GM20000 (cell line): ENCODE results near the gene PYGO2.
"Not testable (repeated sequence)": the region's sequence is repeated elsewhere in the genome, so short reads cannot be mapped to it uniquely, and the experiment has no call there.

ENCODE experiments used
- DNase-seq: peaks from one replicate; pipeline ENCODE4 v3.0.0; 2012; ENCODE audit warnings: low spot score
- CTCF ChIP-seq: IDR thresholded peaks from 2 replicates; pipeline ENCODE4 v1.5.1; 2012; ENCODE audit warnings: mild to moderate bottlenecking, control low read depth; ENCODE audit errors: extremely low read depth, missing control alignments

Gene PYGO2

GRCh38 chr1:154912755-154913154, 48.8 kb downstream of the PYGO2 start:
- DNase-seq = no peak
- TF ChIP-seq CTCF = no peak

GRCh38 chr1:154911691-154912550, 49.7 kb downstream of the PYGO2 start:
- TF ChIP-seq CTCF = no peak
- DNase-seq = no peak

- DNase-seq = no peak
- TF ChIP-seq CTCF = no peak
Measured at GRCh38 chr1:154910851-154911250, 50.7 kb downstream of the PYGO2 start.

GRCh38 chr1:154908937-154909336, 52.6 kb downstream of the PYGO2 start:
- no peak for TF ChIP-seq CTCF
- no peak for DNase-seq

GRCh38 chr1:154908129-154908528, 53.5 kb downstream of the PYGO2 start:
- DNase-seq = not testable (repeated sequence)
